Measurements from ENCODE around the gene PTPN11.

The PTPN11 gene

DNA sequence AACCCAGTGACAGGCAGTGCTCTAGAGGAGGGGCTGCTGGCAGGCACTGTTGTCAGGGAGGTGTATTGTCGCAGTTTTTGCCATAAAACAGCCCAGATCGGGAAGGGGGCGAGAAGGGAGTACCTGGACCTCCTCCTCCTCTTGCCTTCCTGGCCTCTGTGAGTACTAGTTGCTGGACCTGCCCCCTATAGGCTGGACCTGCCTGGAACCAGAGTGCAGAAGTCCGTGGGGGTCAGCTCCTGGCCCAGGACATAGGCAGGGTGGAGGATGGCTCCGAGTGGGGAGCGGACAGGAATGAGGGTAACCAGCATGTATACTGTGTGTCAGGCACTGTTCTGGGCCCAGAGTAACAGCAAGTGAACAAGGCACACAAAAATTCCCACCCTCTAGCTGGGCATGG lies 116.3 kb downstream of the PTPN11 start:
- TF ChIP-seq, protein P1, sequence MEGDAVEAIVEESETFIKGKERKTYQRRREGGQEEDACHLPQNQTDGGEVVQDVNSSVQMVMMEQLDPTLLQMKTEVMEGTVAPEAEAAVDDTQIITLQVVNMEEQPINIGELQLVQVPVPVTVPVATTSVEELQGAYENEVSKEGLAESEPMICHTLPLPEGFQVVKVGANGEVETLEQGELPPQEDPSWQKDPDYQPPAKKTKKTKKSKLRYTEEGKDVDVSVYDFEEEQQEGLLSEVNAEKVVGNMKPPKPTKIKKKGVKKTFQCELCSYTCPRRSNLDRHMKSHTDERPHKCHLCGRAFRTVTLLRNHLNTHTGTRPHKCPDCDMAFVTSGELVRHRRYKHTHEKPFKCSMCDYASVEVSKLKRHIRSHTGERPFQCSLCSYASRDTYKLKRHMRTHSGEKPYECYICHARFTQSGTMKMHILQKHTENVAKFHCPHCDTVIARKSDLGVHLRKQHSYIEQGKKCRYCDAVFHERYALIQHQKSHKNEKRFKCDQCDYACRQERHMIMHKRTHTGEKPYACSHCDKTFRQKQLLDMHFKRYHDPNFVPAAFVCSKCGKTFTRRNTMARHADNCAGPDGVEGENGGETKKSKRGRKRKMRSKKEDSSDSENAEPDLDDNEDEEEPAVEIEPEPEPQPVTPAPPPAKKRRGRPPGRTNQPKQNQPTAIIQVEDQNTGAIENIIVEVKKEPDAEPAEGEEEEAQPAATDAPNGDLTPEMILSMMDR (IDR thresholded peaks at IDR 0.05; ENCODE audit: low read depth, low read length) = no peak
- TF ChIP-seq POLR2A (IDR thresholded peaks at IDR 0.05; ENCODE audit: extremely low read depth, insufficient read length) (no peak), MYC (IDR thresholded peaks at IDR 0.05; ENCODE audit: low read depth, low read length) (no peak)
- TF ChIP-seq, protein P2, sequence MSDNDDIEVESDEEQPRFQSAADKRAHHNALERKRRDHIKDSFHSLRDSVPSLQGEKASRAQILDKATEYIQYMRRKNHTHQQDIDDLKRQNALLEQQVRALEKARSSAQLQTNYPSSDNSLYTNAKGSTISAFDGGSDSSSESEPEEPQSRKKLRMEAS (IDR thresholded peaks at IDR 0.05; ENCODE audit: low read depth, low read length) = no peak
- H3K4me3 ChIP-seq (ENCODE audit: low read depth, low read length) = no peak overlapping the region
- no peak for DNase-seq (ENCODE audit: low read depth)

DNA sequence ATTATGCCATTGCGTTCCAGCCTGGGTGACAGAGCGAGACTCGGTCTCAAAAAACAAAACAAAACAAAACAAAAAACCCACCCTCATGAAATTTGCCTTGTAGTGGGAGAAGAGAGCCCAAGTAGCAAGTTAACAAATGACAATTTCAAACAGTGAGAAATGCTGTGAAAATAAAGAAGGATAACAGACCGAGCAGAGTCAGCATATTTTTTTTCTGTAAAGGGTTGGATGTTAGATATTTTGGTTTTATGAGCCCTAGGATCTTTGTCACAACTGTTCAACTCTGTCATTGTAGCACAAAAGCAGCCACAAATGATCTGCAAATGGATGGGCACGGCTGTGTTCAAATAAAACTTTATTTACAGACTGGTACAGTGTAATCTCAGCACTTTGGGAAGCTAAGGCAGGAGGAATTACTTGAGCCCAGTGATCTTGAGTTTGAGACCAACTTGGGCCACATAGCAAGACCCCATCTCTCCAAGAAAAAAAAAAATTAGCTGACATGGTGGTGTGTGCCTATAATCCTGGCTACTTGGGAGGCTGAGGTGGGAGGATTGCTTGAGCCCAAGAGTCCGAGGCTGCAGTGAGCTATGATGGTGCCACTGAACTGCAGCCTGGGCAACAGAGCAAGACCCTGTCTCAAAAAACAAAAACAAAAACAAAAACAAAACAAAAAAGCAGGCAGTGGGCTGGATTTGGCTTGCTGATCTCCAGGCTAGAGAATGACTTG lies 117.1 kb downstream of the PTPN11 start:
- no peak overlapping the region for H3K4me3 ChIP-seq (ENCODE audit: low read depth, low read length)
- TF ChIP-seq, protein P1 (IDR thresholded peaks at IDR 0.05; ENCODE audit: low read depth, low read length) = no peak
- no peak for TF ChIP-seq POLR2A (IDR thresholded peaks at IDR 0.05; ENCODE audit: extremely low read depth, insufficient read length)
- TF ChIP-seq, protein P2 (IDR thresholded peaks at IDR 0.05; ENCODE audit: low read depth, low read length) = no peak
- TF ChIP-seq MYC (IDR thresholded peaks at IDR 0.05; ENCODE audit: low read depth, low read length) = no peak
- DNase-seq (ENCODE audit: low read depth) = no peak

DNA sequence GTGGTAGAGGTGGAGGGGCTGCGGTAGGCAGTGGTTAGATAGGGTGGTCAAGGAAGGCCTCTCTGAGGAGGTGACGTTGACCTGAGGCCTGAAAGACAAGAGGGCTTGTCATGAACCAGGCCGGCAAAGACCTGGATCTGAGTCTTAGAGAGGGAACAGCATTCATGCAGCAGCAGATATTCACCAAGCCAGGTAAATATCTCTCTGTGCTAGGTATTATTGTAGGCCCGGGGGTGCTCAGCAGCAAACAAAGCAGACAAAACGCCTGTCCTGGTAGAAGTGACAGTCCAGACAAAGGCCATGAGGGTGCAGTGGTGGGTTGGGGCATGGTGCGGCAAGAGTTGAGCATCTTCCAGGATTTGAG lies 117.6 kb downstream of the PTPN11 start:
- TF ChIP-seq POLR2A (IDR thresholded peaks at IDR 0.05; ENCODE audit: extremely low read depth, insufficient read length) = no peak
- TF ChIP-seq, protein P1 (IDR thresholded peaks at IDR 0.05; ENCODE audit: low read depth, low read length) = no peak
- TF ChIP-seq, protein P2 (IDR thresholded peaks at IDR 0.05; ENCODE audit: low read depth, low read length) = no peak
- no peak for TF ChIP-seq MYC (IDR thresholded peaks at IDR 0.05; ENCODE audit: low read depth, low read length)
- no peak for DNase-seq (ENCODE audit: low read depth)

DNA sequence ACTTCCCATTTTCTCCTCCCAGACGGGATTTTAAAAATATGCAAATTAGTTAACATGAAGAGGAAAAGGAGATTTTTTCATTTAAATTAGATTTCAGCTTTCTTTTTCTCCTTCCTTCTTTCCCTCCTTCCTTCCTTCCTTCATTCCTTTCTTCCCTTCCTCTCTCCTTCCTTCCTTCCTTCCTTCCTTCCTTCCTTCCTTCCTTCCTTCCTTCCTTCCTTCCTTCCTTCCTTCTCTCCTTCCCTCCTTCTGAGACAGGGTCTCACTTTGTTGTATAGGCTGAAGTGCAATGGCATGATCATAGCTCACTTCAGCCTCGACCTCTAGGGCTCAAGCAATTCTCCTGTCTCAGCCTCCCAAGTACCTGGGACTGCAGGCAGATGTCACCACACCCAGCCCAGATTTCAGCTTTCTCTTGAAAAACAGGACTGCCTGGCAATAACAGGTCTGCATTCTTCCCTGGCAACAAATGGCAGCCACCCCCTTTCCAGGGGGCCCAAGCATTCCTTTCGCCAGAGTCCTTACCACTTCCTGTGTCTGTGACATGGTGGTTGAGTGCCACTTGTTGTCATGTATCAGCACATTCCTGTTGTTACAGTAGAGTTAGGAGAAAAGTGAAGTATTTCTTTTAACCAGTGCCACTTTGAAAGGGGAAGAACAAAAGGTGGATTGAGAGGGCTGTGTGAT lies 119.1 kb downstream of the PTPN11 start:
- H3K4me3 ChIP-seq (ENCODE audit: low read depth, low read length) = no peak overlapping the region
- TF ChIP-seq POLR2A (IDR thresholded peaks at IDR 0.05; ENCODE audit: extremely low read depth, insufficient read length) (no peak), MYC (IDR thresholded peaks at IDR 0.05; ENCODE audit: low read depth, low read length) (no peak)
- TF ChIP-seq, protein P2 (IDR thresholded peaks at IDR 0.05; ENCODE audit: low read depth, low read length) = no peak
- TF ChIP-seq, protein P1 (IDR thresholded peaks at IDR 0.05; ENCODE audit: low read depth, low read length) = no peak
- DNase-seq (ENCODE audit: low read depth) = peak; percentile 59

More for the DNA sequence above, 117.6 kb downstream of the PTPN11 start:
- no peak overlapping the region for H3K4me3 ChIP-seq (ENCODE audit: low read depth, low read length)

DNA sequence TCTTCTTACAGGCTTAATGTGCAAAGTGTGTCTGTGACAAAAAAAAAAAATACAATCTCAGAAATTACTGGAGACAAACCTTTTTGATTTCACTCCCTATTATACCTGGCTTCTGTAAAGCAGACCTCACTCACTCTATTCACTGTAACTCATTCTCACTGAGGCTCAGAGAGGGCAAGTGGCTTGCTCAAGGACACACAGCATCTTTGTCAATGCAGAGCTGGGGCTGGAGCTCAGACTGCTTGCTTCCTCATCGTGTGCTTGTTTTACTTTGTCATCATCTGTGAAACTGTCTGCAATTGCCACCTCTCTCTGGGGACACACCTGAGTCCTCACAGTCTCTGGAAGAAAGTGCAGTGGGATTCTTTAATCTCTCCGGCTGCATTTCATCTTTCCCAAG lies 120.0 kb downstream of the PTPN11 start:
- TF ChIP-seq, protein P1 (IDR thresholded peaks at IDR 0.05; ENCODE audit: low read depth, low read length) = no peak
- TF ChIP-seq, protein P2 (IDR thresholded peaks at IDR 0.05; ENCODE audit: low read depth, low read length) = no peak
- TF ChIP-seq MYC (IDR thresholded peaks at IDR 0.05; ENCODE audit: low read depth, low read length) (no peak), POLR2A (IDR thresholded peaks at IDR 0.05; ENCODE audit: extremely low read depth, insufficient read length) (no peak)
- no peak overlapping the region for H3K4me3 ChIP-seq (ENCODE audit: low read depth, low read length)
- DNase-seq (ENCODE audit: low read depth) = no peak
